Stimulated activated CD8-positive, alpha-beta memory T cell treated with anti-CD3 and anti-CD28 coated beads, Interleukin-4, amount 100 ng/mL, for 4 hours (primary cell): ENCODE results near the gene FRMD4B.
"Not testable (repeated sequence)": the region's sequence is repeated elsewhere in the genome, so short reads cannot be mapped to it uniquely, and the experiment has no call there.

Experiments used
- DNase-seq, 2 donors: peaks; one replicate each; pipeline ENCODE4 v3.0.0-alpha.2; 2020; ENCODE audit warnings: low read depth in 2 of 2, low spot score in 1 of 2

Gene FRMD4B

DNA sequence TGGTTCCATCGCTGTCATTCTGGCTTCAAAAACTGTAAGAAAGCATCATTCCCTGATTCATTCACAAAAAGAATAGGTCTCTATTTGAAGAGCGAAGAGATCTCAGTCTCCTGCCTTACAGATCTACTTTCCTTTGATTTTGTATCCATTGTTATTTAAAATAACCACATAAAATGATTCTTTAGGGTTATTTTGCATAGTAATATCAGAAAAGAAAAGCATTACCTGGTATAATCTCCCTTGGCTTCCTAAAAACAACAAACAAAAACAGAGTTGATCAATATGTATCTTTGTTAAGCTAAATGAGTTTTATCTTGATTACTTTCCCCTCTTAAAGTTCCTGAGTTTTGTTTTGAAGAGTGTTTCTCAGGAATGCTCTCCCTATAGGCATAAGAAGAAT, 136.9 kb downstream of the FRMD4B start:
- no peak for DNase-seq

DNA sequence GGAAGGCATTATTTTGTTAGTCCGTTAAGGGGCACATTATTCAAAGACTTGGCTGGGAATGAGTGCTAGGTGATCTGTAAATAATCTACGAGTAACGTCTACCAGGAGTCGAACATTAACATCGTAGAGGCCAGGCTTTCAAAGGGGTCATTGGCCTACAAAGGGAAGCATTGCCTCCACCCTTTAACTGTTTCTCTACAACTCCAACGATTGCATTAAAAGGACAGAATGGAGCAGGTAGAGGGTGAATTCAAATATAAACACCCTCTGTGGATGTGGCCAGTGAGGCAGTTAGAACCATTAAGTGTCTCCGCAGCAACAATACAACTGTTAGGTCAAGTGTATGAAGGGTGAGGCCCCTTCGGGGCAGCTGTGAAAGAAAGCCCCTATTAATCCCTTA, 137.5 kb downstream of the FRMD4B start:
- no peak for DNase-seq

GRCh38 chr3:69246612-69247011, 139.3 kb downstream of the FRMD4B start:
- DNase-seq: no peak

DNA sequence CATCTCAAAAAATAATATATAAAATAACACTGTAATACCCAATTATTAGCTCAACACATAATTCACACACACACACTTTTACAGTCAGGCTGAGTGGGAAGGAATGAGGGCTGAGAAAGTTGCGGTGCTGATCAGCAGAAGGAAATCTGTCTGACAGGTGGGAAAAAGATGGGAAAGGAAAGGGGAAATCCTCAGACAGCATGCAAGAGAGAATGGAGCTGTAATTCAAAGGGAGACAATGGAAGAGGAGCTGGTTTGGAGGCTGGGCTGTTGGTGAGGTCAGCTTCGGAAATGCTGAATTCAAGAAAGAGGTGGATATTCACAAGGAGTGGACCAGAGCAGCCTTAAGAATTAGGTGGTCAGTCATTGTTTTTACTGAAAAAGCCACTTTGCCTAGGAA, 141.8 kb downstream of the FRMD4B start:
- DNase-seq: no peak

DNA sequence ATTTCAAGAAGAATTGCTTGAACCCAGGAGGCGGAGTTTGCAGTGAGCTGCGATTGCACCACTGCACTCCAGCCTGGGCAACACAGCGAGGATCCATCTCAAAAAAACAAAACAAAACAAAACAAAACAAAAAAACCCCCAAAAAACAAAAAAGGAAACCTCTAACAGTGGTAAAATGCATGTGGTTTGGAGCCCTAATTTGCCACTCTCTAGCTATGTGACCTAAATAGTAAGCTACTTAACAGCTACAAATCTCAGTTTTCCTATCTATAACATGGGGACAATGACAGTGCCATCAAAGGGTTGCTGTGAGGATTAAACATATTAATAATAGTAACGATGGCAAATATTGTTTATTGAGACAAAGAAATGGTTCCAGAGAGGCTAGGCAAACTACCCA, 144.1 kb downstream of the FRMD4B start:
- no peak for DNase-seq

GRCh38 chr3:69240651-69241568, 145.0 kb downstream of the FRMD4B start:
- DNase-seq: no peak

DNA sequence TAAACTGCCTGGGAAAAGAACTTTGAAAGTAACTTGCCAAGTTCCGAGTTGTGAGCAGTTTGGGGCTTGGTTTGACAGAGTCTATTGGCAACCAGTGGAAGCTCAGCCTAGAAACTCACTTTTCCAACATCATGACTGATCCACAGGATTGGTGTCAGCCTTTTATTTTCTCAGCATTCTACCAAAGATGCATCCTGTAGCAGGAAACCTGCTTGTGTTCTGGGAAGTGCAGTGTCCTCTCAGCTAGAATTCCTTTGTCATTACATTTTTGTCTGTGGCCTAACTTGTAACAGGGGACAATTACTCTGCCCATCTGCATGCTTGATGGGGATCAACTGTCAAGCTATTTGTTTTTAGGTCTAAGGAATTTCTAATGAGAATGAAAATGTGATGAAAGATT, 146.8 kb downstream of the FRMD4B start:
- DNase-seq: no peak

DNA sequence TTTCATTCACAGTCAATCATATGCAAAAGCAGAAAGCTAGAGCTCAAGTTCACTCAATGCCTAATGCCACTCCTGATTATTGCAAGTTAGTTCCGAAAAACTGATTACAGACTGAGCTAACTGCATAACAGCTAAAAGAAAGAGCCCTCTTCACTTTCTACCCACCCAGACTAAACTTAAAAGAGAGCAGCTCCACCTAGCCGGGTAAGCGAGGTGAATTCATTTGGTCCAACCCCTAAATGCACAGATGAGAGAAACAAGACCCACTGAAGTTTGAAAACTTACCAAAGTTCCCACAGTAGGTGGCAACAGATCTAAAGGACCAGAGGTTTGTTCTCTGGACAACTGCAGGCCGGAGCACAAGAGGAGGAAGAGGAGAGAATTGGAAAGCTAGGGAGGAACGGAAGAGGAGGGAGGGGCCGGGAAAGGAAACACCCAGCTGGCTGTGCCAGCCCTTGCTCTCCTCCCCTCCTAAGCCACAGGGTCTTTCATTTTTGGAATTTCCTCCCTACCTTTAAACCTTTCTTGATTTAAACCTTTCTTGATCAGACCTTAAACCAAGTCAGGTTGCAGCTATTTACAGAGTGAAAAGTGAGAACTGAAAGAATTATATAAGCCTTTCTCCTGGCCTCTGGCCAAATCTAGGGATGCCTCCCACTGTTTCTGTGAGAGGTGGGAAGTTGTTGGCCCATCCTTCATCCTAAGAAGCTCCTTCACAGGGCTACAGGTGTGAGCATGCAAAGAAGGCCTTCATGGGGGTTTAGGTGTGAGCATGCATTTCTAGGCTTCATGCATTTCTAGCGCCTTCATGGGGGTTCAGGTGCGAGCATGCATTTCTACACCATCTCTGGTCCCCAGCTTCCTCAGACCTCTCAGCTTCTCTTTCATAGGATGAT, 148.8 kb downstream of the FRMD4B start:
- no peak for DNase-seq

DNA sequence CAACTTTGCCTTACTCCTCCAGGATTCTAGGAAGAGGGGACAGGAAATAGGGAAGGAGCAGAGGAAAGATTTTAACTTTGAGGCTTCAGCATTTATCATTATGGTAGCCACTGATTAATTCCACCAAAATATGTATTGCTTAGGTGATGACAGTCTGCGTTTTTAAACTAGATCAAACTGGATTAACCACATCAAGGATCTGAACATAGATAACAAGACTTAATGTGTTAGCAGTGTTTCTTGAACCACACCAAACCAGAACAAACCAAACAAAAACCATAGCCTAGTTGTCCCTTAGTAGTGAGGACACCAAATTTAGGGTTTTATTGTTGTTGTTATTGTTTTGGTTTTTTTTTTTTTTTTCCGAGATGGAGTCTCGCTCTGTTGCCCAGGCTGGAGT, 150.0 kb downstream of the FRMD4B start:
- DNase-seq: no peak

GRCh38 chr3:69235227-69235626, 150.7 kb downstream of the FRMD4B start:
- not testable (repeated sequence) for DNase-seq

GRCh38 chr3:69232482-69232881, 153.4 kb downstream of the FRMD4B start:
- no peak for DNase-seq

- no peak for DNase-seq
These were observed 153.9 kb downstream of the FRMD4B start for GRCh38 chr3:69231929-69232440.

DNA sequence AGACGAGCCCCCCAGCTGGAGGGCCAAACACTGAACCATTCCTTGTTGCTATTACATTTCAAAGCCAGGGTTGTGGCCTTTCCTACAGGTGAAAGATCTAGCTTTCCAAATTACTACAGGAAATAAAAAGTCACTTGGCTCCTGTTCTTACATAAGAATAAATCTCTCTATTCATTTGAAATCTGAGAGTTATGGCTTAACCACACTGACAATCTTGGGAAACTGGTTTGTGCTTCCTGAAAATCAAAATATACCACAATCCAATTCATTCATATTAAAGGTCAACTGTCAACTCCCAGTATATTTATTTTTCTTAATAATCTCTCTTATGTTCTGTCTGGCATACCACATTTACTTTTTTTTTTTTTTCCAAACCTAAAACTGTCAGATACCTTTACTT, 159.8 kb downstream of the FRMD4B start:
- DNase-seq: no peak

DNA sequence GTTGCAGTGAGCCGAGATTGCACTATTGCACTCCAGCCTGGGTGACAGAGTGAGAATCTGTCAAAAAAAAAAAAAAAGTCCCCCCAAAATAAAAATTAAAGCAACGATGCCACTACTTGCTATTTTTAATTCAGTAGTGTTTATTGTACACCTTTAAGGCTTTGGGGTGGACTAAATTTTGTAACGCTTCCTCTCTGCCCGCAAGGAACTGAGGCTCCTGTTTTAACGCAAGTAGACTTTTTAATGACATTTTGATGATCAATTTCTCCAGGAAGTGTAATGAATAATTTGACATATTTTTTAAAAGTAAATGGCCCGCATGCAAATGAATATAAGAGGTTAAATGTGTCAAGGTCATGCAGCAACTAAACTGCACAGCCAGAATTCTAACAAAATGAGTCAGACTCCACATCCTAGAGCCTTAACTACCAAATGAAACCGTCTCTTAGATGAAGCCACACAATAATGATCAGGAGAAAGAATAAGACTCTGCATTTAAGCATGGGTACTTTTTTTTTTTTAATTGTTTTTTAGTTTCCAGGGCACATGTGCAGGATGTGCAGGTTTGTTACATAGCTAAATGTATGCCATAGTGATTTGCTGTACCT, 166.7 kb downstream of the FRMD4B start:
- DNase-seq: no peak

GRCh38 chr3:69218079-69218478, 167.8 kb downstream of the FRMD4B start:
- no peak for DNase-seq

- no peak for DNase-seq
These were observed 168.9 kb downstream of the FRMD4B start for GRCh38 chr3:69216981-69217380.

DNA sequence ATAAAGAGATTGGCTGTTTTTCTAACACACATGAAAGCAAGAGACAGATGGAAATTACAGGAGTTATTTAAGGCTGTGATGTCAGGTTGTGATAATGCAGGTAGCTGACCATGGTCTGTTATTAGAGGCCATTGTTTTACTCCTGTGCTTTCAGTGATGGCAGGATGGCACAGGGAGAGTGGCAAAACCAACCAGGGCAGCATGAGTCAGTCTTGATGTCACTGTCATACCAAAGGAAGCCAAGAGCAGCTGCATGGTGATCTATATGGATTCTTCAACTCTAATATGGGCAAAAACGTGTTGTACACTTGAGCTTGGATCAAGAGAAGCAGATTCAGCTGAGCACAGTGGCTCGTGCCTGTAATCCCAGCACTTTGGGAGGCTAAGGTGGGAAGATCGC, 171.6 kb downstream of the FRMD4B start:
- DNase-seq: no peak

GRCh38 chr3:69212411-69213160, 173.3 kb downstream of the FRMD4B start:
- no peak for DNase-seq

- DNase-seq: no peak
These were observed 175.7 kb downstream of the FRMD4B start for GRCh38 chr3:69210068-69210730.

- no peak for DNase-seq
These were observed 176.5 kb downstream of the FRMD4B start for GRCh38 chr3:69209413-69209812.
